CD4-positive, alpha-beta T cell treated with Interferon gamma for 1 hour (primary cell): ENCODE data around the gene KRTAP10-11.
"Not testable (repeated sequence)": the region's sequence is repeated elsewhere in the genome, so short reads cannot be mapped to it uniquely, and the experiment has no call there.

Experiments
- DNase-seq: peaks from one replicate; pipeline ENCODE4 v3.0.0-alpha.2; 2020

Gene KRTAP10-11

GRCh38 chr21:44615466-44615865, 30.7 kb upstream of the KRTAP10-11 start:
- DNase-seq: no peak

- DNase-seq: no peak
Measured at GRCh38 chr21:44615911-44616590, 30.2 kb upstream of the KRTAP10-11 start.

- DNase-seq: no peak
Measured at GRCh38 chr21:44616591-44616926, 29.7 kb upstream of the KRTAP10-11 start.

GRCh38 chr21:44617071-44617501, 29.1 kb upstream of the KRTAP10-11 start:
- no peak for DNase-seq

GRCh38 chr21:44618504-44618903, 27.7 kb upstream of the KRTAP10-11 start:
- DNase-seq: peak; percentile 4

- DNase-seq: peak; percentile 69
Measured at GRCh38 chr21:44618909-44619308, 27.3 kb upstream of the KRTAP10-11 start.

GRCh38 chr21:44619886-44620285, 26.3 kb upstream of the KRTAP10-11 start:
- DNase-seq: no peak

GRCh38 chr21:44623575-44623974, 22.6 kb upstream of the KRTAP10-11 start:
- DNase-seq: no peak

- DNase-seq: no peak
Measured at GRCh38 chr21:44625756-44626155, 20.5 kb upstream of the KRTAP10-11 start.

GRCh38 chr21:44626262-44626661, 20.0 kb upstream of the KRTAP10-11 start:
- peak; percentile 29 for DNase-seq

GRCh38 chr21:44626673-44627143, 19.5 kb upstream of the KRTAP10-11 start, which contains the start of gene KRTAP10-9:
Gene KRTAP10-9, plus strand, starts transcription at chr21:44627093. Its CDS starts 79 bp downstream, at chr21:44627172.
- DNase-seq: no peak

GRCh38 chr21:44627181-44627822, 18.9 kb upstream of the KRTAP10-11 start:
- not testable (repeated sequence) for DNase-seq

GRCh38 chr21:44627831-44628233, 18.4 kb upstream of the KRTAP10-11 start:
- not testable (repeated sequence) for DNase-seq

GRCh38 chr21:44628707-44629391, 17.4 kb upstream of the KRTAP10-11 start:
- DNase-seq: no peak

GRCh38 chr21:44630440-44630839, 15.8 kb upstream of the KRTAP10-11 start:
- DNase-seq: peak; percentile 18

- DNase-seq: no peak
Measured at GRCh38 chr21:44632067-44632466, 14.1 kb upstream of the KRTAP10-11 start.

- no peak for DNase-seq
Measured at GRCh38 chr21:44636209-44637017, 9.8 kb upstream of the KRTAP10-11 start.

- DNase-seq: no peak
Measured at GRCh38 chr21:44637018-44637850, 9.0 kb upstream of the KRTAP10-11 start, which contains the start of gene KRTAP10-10. Gene KRTAP10-10, plus strand, starts transcription at chr21:44637356. Its CDS starts 62 bp downstream, at chr21:44637418.

- not testable (repeated sequence) for DNase-seq
Measured at GRCh38 chr21:44637851-44638348, 8.3 kb upstream of the KRTAP10-11 start.

- not testable (repeated sequence) for DNase-seq
Measured at GRCh38 chr21:44638506-44639330, 7.5 kb upstream of the KRTAP10-11 start.

GRCh38 chr21:44639331-44639655, 6.9 kb upstream of the KRTAP10-11 start:
- no peak for DNase-seq
